HL-60 (cell line): ENCODE measurements around the gene SEMA7A.

Experiments
- DNase-seq, 2 experiments: peaks; one replicate each; pipeline ENCODE4 v3.0.0-alpha.2; 2010 to 2020; ENCODE audit warnings: low read depth in 1 of 2, low spot score in 1 of 2
- H3K27ac ChIP-seq: fragments of 250-450 bp; sonication (Bioruptor Pico); replicated peaks from 2 replicates; pipeline ENCODE4 v1.5.1; 2020; ENCODE audit warnings: mild to moderate bottlenecking, moderate library complexity
- H3K27me3 ChIP-seq: fragments of 250-450 bp; sonication (Bioruptor Pico); 2 replicates; pipeline ENCODE4 v1.5.1; 2021; ENCODE audit warnings: mild to moderate bottlenecking, moderate library complexity; ENCODE audit not compliant: insufficient read depth, poor library complexity, severe bottlenecking
- H3K4me3 ChIP-seq: replicated peaks from 2 replicates; pipeline ENCODE4 v1.5.1; 2011; ENCODE audit warnings: mild to moderate bottlenecking, control low read depth, low read length; ENCODE audit not compliant: insufficient read depth
- CTCF ChIP-seq: IDR thresholded peaks from one replicate; pipeline ENCODE4 v1.5.1; 2011; ENCODE audit warnings: low read length, control low read depth, inconsistent platforms; ENCODE audit not compliant: insufficient read depth
- GABPA ChIP-seq: IDR thresholded peaks from 2 replicates; pipeline ENCODE4 v1.6.1; 2012; ENCODE audit warnings: low read depth
- POLR2AphosphoS5 ChIP-seq: IDR thresholded peaks from 2 replicates; pipeline ENCODE4 v1.6.1; 2012; ENCODE audit warnings: low read depth
- REST ChIP-seq: IDR thresholded peaks from 2 replicates; pipeline ENCODE4 v1.6.1; 2012; ENCODE audit warnings: low read depth; ENCODE audit not compliant: insufficient replicate concordance
- SPI1 ChIP-seq: IDR thresholded peaks from 2 replicates; pipeline ENCODE4 v1.6.1; 2012; ENCODE audit warnings: low read depth, mild to moderate bottlenecking, borderline replicate concordance

Gene SEMA7A

GRCh38 chr15:74383286-74383685 is 50.5 kb downstream of the SEMA7A start:
- DNase-seq: no peak
- no peak overlapping the region for H3K4me3 ChIP-seq
- H3K27ac ChIP-seq: no peak overlapping the region
- H3K27me3 ChIP-seq: no peaks in the 10 kb centered on the region
- TF ChIP-seq GABPA (no peak), REST (no peak), POLR2AphosphoS5 (no peak), SPI1 (no peak), CTCF (no peak)

DNA sequence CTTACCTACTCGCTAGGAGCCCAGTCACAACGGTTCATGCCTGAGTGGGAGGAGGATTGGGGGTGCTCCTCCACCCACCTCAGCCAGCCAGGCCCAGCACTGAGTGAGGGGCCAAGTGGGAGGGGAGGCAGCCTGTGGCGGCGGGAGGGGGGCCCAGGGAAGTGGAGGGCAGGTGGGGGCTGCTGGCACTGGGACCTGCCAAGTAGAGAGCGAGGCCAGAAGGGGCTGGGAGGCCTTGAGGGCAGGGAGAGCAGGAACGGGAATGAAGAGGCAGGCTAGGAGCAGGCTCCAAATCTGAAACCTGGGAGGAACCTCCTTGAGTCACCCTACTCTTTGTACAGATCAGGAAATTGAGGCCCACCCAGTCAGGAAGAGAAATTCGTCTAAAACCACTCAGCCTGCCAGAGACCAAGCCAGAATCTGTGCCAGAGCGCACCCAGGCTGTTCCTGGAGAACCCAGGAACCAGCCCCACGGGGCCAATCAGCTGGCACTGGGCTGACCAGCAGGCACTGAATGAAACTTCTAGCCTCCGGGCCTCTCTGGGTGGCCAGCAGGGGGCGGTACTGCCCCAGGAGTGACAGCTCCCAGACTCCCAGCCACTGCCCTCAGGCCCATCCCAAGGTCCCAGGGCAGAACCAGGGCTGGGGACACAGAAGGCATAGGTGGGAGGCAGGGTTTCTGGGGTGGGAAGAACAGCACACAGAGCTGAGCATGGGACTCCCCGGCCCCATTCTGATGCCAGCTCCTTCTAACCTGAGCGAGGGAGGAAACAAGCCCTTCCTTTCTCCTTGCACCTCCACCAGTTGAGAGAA is 51.5 kb downstream of the SEMA7A start:
- no peaks in the 10 kb centered on the region for H3K27me3 ChIP-seq
- DNase-seq: peak; percentile 60 to 78
- no peak overlapping the region for H3K4me3 ChIP-seq
- TF ChIP-seq CTCF (peak; percentile 83), POLR2AphosphoS5 (no peak), SPI1 (no peak), REST (no peak), GABPA (no peak)
- no peak overlapping the region for H3K27ac ChIP-seq

GRCh38 chr15:74381481-74381880 is 52.3 kb downstream of the SEMA7A start:
- no peak for DNase-seq
- no peak overlapping the region for H3K27ac ChIP-seq
- H3K4me3 ChIP-seq: no peak overlapping the region
- no peaks in the 10 kb centered on the region for H3K27me3 ChIP-seq
- TF ChIP-seq SPI1 (no peak), POLR2AphosphoS5 (no peak), REST (no peak), GABPA (no peak), CTCF (no peak)
